ENCODE measurements around the gene APOC1.

DNA sequence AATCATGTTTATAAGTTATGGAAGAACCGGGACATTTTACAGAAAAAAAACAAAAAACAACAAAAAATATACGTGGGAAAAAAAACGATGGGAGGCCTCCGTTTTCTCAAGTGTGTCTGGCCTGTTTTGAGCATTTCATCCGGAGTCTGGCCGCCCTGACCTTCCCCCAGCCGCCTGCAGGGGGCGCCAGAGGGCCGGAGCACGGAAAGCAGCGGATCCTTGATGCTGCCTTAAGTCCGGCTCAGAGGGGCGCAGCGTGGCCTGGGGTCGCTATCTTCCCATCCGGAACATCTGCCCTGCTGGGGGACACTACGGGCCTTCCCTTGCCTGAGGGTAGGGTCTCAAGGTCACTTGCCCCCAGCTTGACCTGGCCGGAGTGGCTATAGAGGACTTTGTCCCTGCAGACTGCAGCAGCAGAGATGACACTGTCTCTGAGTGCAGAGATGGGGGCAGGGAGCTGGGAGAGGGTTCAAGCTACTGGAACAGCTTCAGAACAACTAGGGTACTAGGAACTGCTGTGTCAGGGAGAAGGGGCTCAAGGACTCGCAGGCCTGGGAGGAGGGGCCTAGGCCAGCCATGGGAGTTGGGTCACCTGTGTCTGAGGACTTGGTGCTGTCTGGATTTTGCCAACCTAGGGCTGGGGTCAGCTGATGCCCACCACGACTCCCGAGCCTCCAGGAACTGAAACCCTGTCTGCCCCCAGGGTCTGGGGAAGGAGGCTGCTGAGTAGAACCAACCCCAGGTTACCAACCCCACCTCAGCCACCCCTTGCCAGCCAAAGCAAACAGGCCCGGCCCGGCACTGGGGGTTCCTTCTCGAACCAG is 10.6 kb upstream of the APOC1 start:
- peak; percentile 95 to 96 for TF ChIP-seq CTCF (conservative IDR thresholded peaks at IDR 0.05 in 1 of 2, IDR thresholded peaks at IDR 0.05 in 1 of 2; ENCODE audit: low read depth in 1 of 2, low read length in 2 of 2)
- no peak for TF ChIP-seq EZH2 (IDR thresholded peaks at IDR 0.05; ENCODE audit: low read length, missing control alignments)
